IPS DF 6.9 (cell line): ENCODE data around the gene DNAJC10.
A peak's percentile ranks its signal among the peaks of the same experiment; 100 is the strongest.
"Not testable (repeated sequence)": the region's sequence is repeated elsewhere in the genome, so short reads cannot be mapped to it uniquely, and the experiment has no call there.

Source experiments
- DNase-seq: peaks from one replicate; pipeline ENCODE4 v3.0.0-alpha.2; 2013; ENCODE audit warnings: low read depth, low spot score
- H3K27ac ChIP-seq: one replicate; pipeline ENCODE4 v1.5.1; 2013; ENCODE audit warnings: low read length, control low read depth
- H3K27me3 ChIP-seq: 2 replicates; pipeline ENCODE4 v1.6.1; 2013; ENCODE audit warnings: mild to moderate bottlenecking, low read length; ENCODE audit not compliant: control insufficient read depth, insufficient read depth
- H3K36me3 ChIP-seq: 2 replicates; pipeline ENCODE4 v1.6.1; 2013; ENCODE audit warnings: low read length; ENCODE audit not compliant: control insufficient read depth, insufficient read depth
- H3K4me1 ChIP-seq: 2 replicates; pipeline ENCODE4 v1.6.1; 2013; ENCODE audit warnings: low read length; ENCODE audit not compliant: control insufficient read depth, insufficient read depth
- H3K4me3 ChIP-seq: 2 replicates; pipeline ENCODE4 v1.5.1; 2013; ENCODE audit warnings: mild to moderate bottlenecking, low read length
- H3K9me3 ChIP-seq: 2 replicates; pipeline ENCODE4 v1.6.1; 2013; ENCODE audit warnings: low read length, inconsistent platforms; ENCODE audit not compliant: control insufficient read depth, insufficient read depth
- WGBS: extraction: QIAGEN DNeasy Blood & Tissue Kit; methylation state at CpG from one replicate; pipeline ENCODE4 v1.1.7; 2013; ENCODE audit warnings: mixed read lengths, missing lambda C conversion rate; ENCODE audit not compliant: insufficient read length, insufficient coverage; 5-methylcytosine and 5-hydroxymethylcytosine counted together

The DNAJC10 gene

GRCh38 chr2:182695776-182696175 lies 20.3 kb upstream of the DNAJC10 start:
- no CpG with 5 or more reads among the region's 2 CpGs for WGBS
- Histone ChIP-seq H3K9me3 (no peaks in the 10 kb centered on the region), H3K27ac (no peak overlapping the region), H3K36me3 (no peaks in the 10 kb centered on the region), H3K4me3 (no peak overlapping the region), H3K4me1 (no peaks in the 10 kb centered on the region), H3K27me3 (no peaks in the 10 kb centered on the region)
- DNase-seq = no peak

- WGBS = no CpG with 5 or more reads among the region's 3 CpGs
- no peak for DNase-seq
- no peaks in the 10 kb centered on the region for H3K27me3 ChIP-seq
- no peaks in the 10 kb centered on the region for H3K36me3 ChIP-seq
- H3K4me3 ChIP-seq = no peak overlapping the region
- H3K4me1 ChIP-seq = no peaks in the 10 kb centered on the region
- no peak overlapping the region for H3K27ac ChIP-seq
- no peaks in the 10 kb centered on the region for H3K9me3 ChIP-seq
Measured at GRCh38 chr2:182698671-182699070, 17.4 kb upstream of the DNAJC10 start.

- H3K36me3 ChIP-seq = no peaks in the 10 kb centered on the region
- H3K4me3 ChIP-seq = no peak overlapping the region
- no peaks in the 10 kb centered on the region for H3K9me3 ChIP-seq
- no CpG with 5 or more reads among the region's 1 CpG for WGBS
- no peak overlapping the region for H3K27ac ChIP-seq
- no peaks in the 10 kb centered on the region for H3K27me3 ChIP-seq
- DNase-seq = no peak
- no peaks in the 10 kb centered on the region for H3K4me1 ChIP-seq
Measured at GRCh38 chr2:182705761-182706160, 10.3 kb upstream of the DNAJC10 start.

GRCh38 chr2:182706751-182707150 lies 9.3 kb upstream of the DNAJC10 start:
- no peak for DNase-seq
- H3K9me3 ChIP-seq = no peaks in the 10 kb centered on the region
- H3K36me3 ChIP-seq = no peaks in the 10 kb centered on the region
- no peak overlapping the region for H3K27ac ChIP-seq
- no CpG with 5 or more reads among the region's 2 CpGs for WGBS
- H3K4me3 ChIP-seq = no peak overlapping the region
- no peaks in the 10 kb centered on the region for H3K4me1 ChIP-seq
- no peaks in the 10 kb centered on the region for H3K27me3 ChIP-seq

- Histone ChIP-seq H3K4me1 (no peaks in the 10 kb centered on the region), H3K36me3 (no peaks in the 10 kb centered on the region), H3K4me3 (no peak overlapping the region), H3K27me3 (no peaks in the 10 kb centered on the region), H3K27ac (no peak overlapping the region), H3K9me3 (no peaks in the 10 kb centered on the region)
- DNase-seq = no peak
Measured at GRCh38 chr2:182713601-182714000, 2.5 kb upstream of the DNAJC10 start.

- no CpG with 5 or more reads among the region's 9 CpGs for WGBS
- Histone ChIP-seq H3K4me1 (no peaks in the 10 kb centered on the region), H3K27me3 (no peaks in the 10 kb centered on the region), H3K36me3 (no peaks in the 10 kb centered on the region), H3K4me3 (peak overlapping the region; percentile 88; the same call in 1 of the 2 replicates), H3K27ac (no peak overlapping the region), H3K9me3 (no peaks in the 10 kb centered on the region)
- no peak for DNase-seq
Measured at GRCh38 chr2:182715121-182715891, 751 bp upstream of the DNAJC10 start.

- no peak overlapping the region for H3K27ac ChIP-seq
- H3K9me3 ChIP-seq = no peaks in the 10 kb centered on the region
- no peaks in the 10 kb centered on the region for H3K36me3 ChIP-seq
- no peaks in the 10 kb centered on the region for H3K27me3 ChIP-seq
- no peaks in the 10 kb centered on the region for H3K4me1 ChIP-seq
- no peak for DNase-seq
- no CpG with 5 or more reads among the region's 12 CpGs for WGBS
- peak overlapping the region; percentile 88 for H3K4me3 ChIP-seq
Measured at GRCh38 chr2:182716650-182716979, 558 bp downstream of the DNAJC10 start.

GRCh38 chr2:182717416-182717815 lies 1.4 kb downstream of the DNAJC10 start:
- Histone ChIP-seq H3K4me1 (no peaks in the 10 kb centered on the region), H3K27ac (no peak overlapping the region), H3K36me3 (no peaks in the 10 kb centered on the region), H3K27me3 (no peaks in the 10 kb centered on the region), H3K4me3 (no peak overlapping the region), H3K9me3 (no peaks in the 10 kb centered on the region)
- no peak for DNase-seq
- WGBS = no CpG with 5 or more reads among the region's 2 CpGs

- no peaks in the 10 kb centered on the region for H3K4me1 ChIP-seq
- H3K9me3 ChIP-seq = no peaks in the 10 kb centered on the region
- no peak overlapping the region for H3K27ac ChIP-seq
- 0 out of 2 replicates have a peak, but pooled peaks cover 3% of the 10 kb centered on the region for H3K36me3 ChIP-seq
- no peak overlapping the region for H3K4me3 ChIP-seq
- H3K27me3 ChIP-seq = no peaks in the 10 kb centered on the region
- DNase-seq = no peak
Measured at GRCh38 chr2:182717816-182718215, 1.8 kb downstream of the DNAJC10 start.

- H3K9me3 ChIP-seq = no peaks in the 10 kb centered on the region
- WGBS = no CpG with 5 or more reads among the region's 4 CpGs
- H3K36me3 ChIP-seq = 0 out of 2 replicates have a peak, but pooled peaks cover 3% of the 10 kb centered on the region
- H3K4me3 ChIP-seq = no peak overlapping the region
- no peak for DNase-seq
- H3K27me3 ChIP-seq = no peaks in the 10 kb centered on the region
- no peaks in the 10 kb centered on the region for H3K4me1 ChIP-seq
- no peak overlapping the region for H3K27ac ChIP-seq
Measured at GRCh38 chr2:182718459-182718858, 2.4 kb downstream of the DNAJC10 start.

GRCh38 chr2:182719116-182719515 lies 3.1 kb downstream of the DNAJC10 start:
- not testable (repeated sequence) for H3K27me3 ChIP-seq, H3K4me3 ChIP-seq, H3K27ac ChIP-seq, H3K4me1 ChIP-seq, H3K36me3 ChIP-seq, H3K9me3 ChIP-seq, DNase-seq
- WGBS = no CpG with 5 or more reads among the region's 8 CpGs
